Neural progenitor cell (in vitro differentiated cells): ENCODE measurements around the gene ALDOA. TPM values are rescaled to one million over a fixed set of nuclear protein-coding genes. Genes with fewer than 3 reads are reported as not detected.
A peak's percentile ranks its signal among the peaks of the same experiment; 100 is the strongest.

ENCODE experiments used
- DNase-seq: peaks from one replicate; pipeline ENCODE4 v3.0.0-alpha.2; 2016; ENCODE audit warnings: low spot score
- H2AFZ ChIP-seq: fragments of 200-600 bp; sonication (generic); replicated peaks from 2 replicates; pipeline ENCODE4 v1.6.1; 2016; ENCODE audit warnings: antibody characterized with exemption
- H3F3A ChIP-seq: fragments of 200-600 bp; sonication (generic); 2 replicates; pipeline ENCODE4 v1.6.1; 2016; ENCODE audit warnings: antibody characterized with exemption, low read depth
- H3K27ac ChIP-seq: fragments of 200-600 bp; sonication (generic); 2 replicates; pipeline ENCODE4 v1.5.1; 2016; ENCODE audit warnings: mild to moderate bottlenecking
- H3K27me3 ChIP-seq: fragments of 200-600 bp; sonication (generic); 2 replicates; pipeline ENCODE4 v1.6.1; 2016; ENCODE audit warnings: mild to moderate bottlenecking, moderate library complexity
- H3K36me3 ChIP-seq: fragments of 200-600 bp; sonication (generic); 2 replicates; pipeline ENCODE4 v1.5.1; 2016
- H3K4me1 ChIP-seq: fragments of 200-600 bp; sonication (generic); 2 replicates; pipeline ENCODE4 v1.6.1; 2016; ENCODE audit warnings: mixed run types
- H3K4me2 ChIP-seq: fragments of 200-600 bp; sonication (generic); 2 replicates; pipeline ENCODE4 v1.6.1; 2016
- H3K4me3 ChIP-seq: fragments of 200-600 bp; sonication (generic); 2 replicates; pipeline ENCODE4 v1.5.1; 2016
- H3K79me2 ChIP-seq: fragments of 200-600 bp; sonication (generic); 2 replicates; pipeline ENCODE4 v1.6.1; 2016; ENCODE audit warnings: low read depth
- H3K9ac ChIP-seq: fragments of 200-600 bp; sonication (generic); 2 replicates; pipeline ENCODE4 v1.6.1; 2016
- H3K9me3 ChIP-seq: fragments of 200-600 bp; sonication (generic); 2 replicates; pipeline ENCODE4 v1.5.1; 2016; ENCODE audit warnings: low read depth
- H4K20me1 ChIP-seq: fragments of 200-600 bp; sonication (generic); 2 replicates; pipeline ENCODE4 v1.6.1; 2016; ENCODE audit warnings: low read depth
- H3K27ac Mint-ChIP-seq: 3 replicates; pipeline ENCODE4 v1.8.0; 2021; ENCODE audit warnings: mixed read lengths
- H3K27me3 Mint-ChIP-seq: 2 replicates; pipeline ENCODE4 v1.8.0; 2022; ENCODE audit warnings: low read depth, mild to moderate bottlenecking, inconsistent platforms, moderate library complexity, mixed read lengths; ENCODE audit not compliant: insufficient read depth
- H3K36me3 Mint-ChIP-seq: 3 replicates; pipeline ENCODE4 v1.8.0; 2021; ENCODE audit warnings: mixed read lengths
- H3K4me1 Mint-ChIP-seq: 3 replicates; pipeline ENCODE4 v1.8.0; 2021; ENCODE audit warnings: mixed read lengths
- H3K4me3 Mint-ChIP-seq: 3 replicates; pipeline ENCODE4 v1.8.0; 2021; ENCODE audit warnings: mild to moderate bottlenecking, moderate library complexity, mixed read lengths
- H3K9me3 Mint-ChIP-seq: 3 replicates; pipeline ENCODE4 v1.8.0; 2020; ENCODE audit warnings: mixed read lengths
- CTCF ChIP-seq: fragments of 200-600 bp; sonication (generic); IDR thresholded peaks from 2 replicates; pipeline ENCODE4 v1.5.1; 2017; ENCODE audit warnings: antibody characterized with exemption, mild to moderate bottlenecking
- EZH2 ChIP-seq: fragments of 200-600 bp; sonication (generic); IDR thresholded peaks from 2 replicates; pipeline ENCODE4 v1.6.1; 2017; ENCODE audit warnings: antibody characterized with exemption, mild to moderate bottlenecking, moderate library complexity
- EZH2phosphoT487 ChIP-seq: fragments of 200-600 bp; sonication (generic); IDR thresholded peaks from 2 replicates; pipeline ENCODE4 v1.6.1; 2017; ENCODE audit warnings: antibody characterized with exemption
- total RNA-seq: library from RNA; depleted of rRNA; stranded (reverse); fragments of >200 nt; gene quantifications from 2 replicates; pipeline ENCODE4 v1.2.3, GENCODE V29; 2015; ENCODE audit warnings: low replicate concordance

ALDOA gene
- total RNA-seq, 1 donor from 2014 or later, result 469 TPM

GRCh38 chr16:30108059-30108850, 42.7 kb downstream of the ALDOA start:
- H3K9me3 ChIP-seq, result no peaks in the 10 kb centered on the region
- H3K79me2 ChIP-seq, result peaks cover 35% of the 10 kb centered on the region
- no peak overlapping the region for H3K4me3 ChIP-seq
- Mint-ChIP-seq H3K36me3 (peaks cover 16% of the 10 kb centered on the region), H3K27me3 (peaks cover 2% of the 10 kb centered on the region), H3K9me3 (no peaks in the 10 kb centered on the region), H3K4me3 (no peak overlapping the region), H3K27ac (no peak overlapping the region), H3K4me1 (peaks cover 5% of the 10 kb centered on the region)
- no peak overlapping the region for H2AFZ ChIP-seq
- peaks cover 37% of the 10 kb centered on the region for H3F3A ChIP-seq
- H3K27me3 ChIP-seq, result no peaks in the 10 kb centered on the region
- H3K27ac ChIP-seq, result no peak overlapping the region
- DNase-seq, result no peak
- no peak for TF ChIP-seq EZH2
- TF ChIP-seq CTCF, result no peak
- no peak for TF ChIP-seq EZH2phosphoT487
- H3K9ac ChIP-seq, result no peak overlapping the region
- no peak overlapping the region for H3K4me2 ChIP-seq
- H3K4me1 ChIP-seq, result no peaks in the 10 kb centered on the region
- H3K36me3 ChIP-seq, result peaks cover 6% of the 10 kb centered on the region
- peaks cover 82% of the 10 kb centered on the region for H4K20me1 ChIP-seq

DNA sequence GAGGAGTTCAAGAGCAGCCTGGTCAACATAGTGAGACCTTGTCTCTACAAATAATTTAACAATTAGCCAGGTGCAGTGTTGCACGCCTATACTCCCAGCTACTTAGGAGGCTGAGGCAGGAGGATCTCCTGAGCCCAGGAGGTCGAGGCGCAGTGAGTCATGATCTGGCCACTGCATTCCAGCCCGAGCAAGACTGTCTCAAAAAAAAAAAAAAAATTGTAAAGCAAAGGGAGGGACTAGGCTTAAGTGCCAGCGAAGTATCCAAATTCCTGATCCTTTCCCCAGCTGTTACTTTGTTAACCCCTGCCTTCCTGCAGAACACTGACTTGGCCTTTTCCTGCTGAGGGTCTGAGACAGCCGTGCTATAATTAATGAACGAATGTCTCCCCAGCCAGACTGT, 45.1 kb downstream of the ALDOA start:
- H3K27me3 Mint-ChIP-seq, result peaks cover 4% of the 10 kb centered on the region
- peaks cover 5% of the 10 kb centered on the region for H3K4me1 Mint-ChIP-seq
- H3K9me3 Mint-ChIP-seq, result no peaks in the 10 kb centered on the region
- Histone ChIP-seq H3K4me2 (no peak overlapping the region), H3F3A (peaks cover 42% of the 10 kb centered on the region), H2AFZ (no peak overlapping the region), H3K4me1 (no peaks in the 10 kb centered on the region), H3K79me2 (peaks cover 11% of the 10 kb centered on the region), H3K9me3 (no peaks in the 10 kb centered on the region), H3K4me3 (no peak overlapping the region), H3K27me3 (no peaks in the 10 kb centered on the region), H3K27ac (no peak overlapping the region), H4K20me1 (peaks cover 64% of the 10 kb centered on the region), H3K9ac (no peak overlapping the region), H3K36me3 (no peaks in the 10 kb centered on the region)
- peak; percentile 37 for DNase-seq
- H3K27ac Mint-ChIP-seq, result peak overlapping the region; percentile 79
- no peak for TF ChIP-seq EZH2
- TF ChIP-seq CTCF, result no peak
- no peak for TF ChIP-seq EZH2phosphoT487
- no peak overlapping the region for H3K4me3 Mint-ChIP-seq
- peaks cover 5% of the 10 kb centered on the region for H3K36me3 Mint-ChIP-seq

GRCh38 chr16:30112197-30113030, 46.9 kb downstream of the ALDOA start:
- peaks cover 5% of the 10 kb centered on the region for H3K4me1 Mint-ChIP-seq
- Histone ChIP-seq H3K4me2 (no peak overlapping the region), H3K79me2 (no peaks in the 10 kb centered on the region), H4K20me1 (peaks cover 47% of the 10 kb centered on the region), H3K9ac (no peak overlapping the region), H2AFZ (no peak overlapping the region), H3K27me3 (no peaks in the 10 kb centered on the region), H3K9me3 (no peaks in the 10 kb centered on the region), H3F3A (peaks cover 42% of the 10 kb centered on the region), H3K36me3 (no peaks in the 10 kb centered on the region), H3K4me3 (no peak overlapping the region), H3K27ac (no peak overlapping the region), H3K4me1 (no peaks in the 10 kb centered on the region)
- no peak overlapping the region for H3K4me3 Mint-ChIP-seq
- H3K9me3 Mint-ChIP-seq, result no peaks in the 10 kb centered on the region
- TF ChIP-seq EZH2phosphoT487 (no peak), CTCF (peak; percentile 69)
- H3K27me3 Mint-ChIP-seq, result peaks cover 6% of the 10 kb centered on the region
- H3K36me3 Mint-ChIP-seq, result peaks cover 3% of the 10 kb centered on the region
- no peak overlapping the region for H3K27ac Mint-ChIP-seq
- DNase-seq, result peak; percentile 68
